Neuronal stem cell (in vitro differentiated cells): ENCODE measurements around the gene CCNYL1.
"Not testable (repeated sequence)": the region's sequence is repeated elsewhere in the genome, so short reads cannot be mapped to it uniquely, and the experiment has no call there.

Experiments
- DNase-seq: peaks from one replicate; pipeline ENCODE4 v3.0.0-alpha.2; 2013; ENCODE audit warnings: low spot score
- H2AFZ ChIP-seq: one replicate; pipeline ENCODE4 v1.6.1; 2013; ENCODE audit warnings: mild to moderate bottlenecking, low read length, inconsistent platforms
- H2AK5ac ChIP-seq: 2 replicates; pipeline ENCODE4 v1.6.1; 2013; ENCODE audit warnings: low read depth, mild to moderate bottlenecking, inconsistent platforms, low read length, moderate library complexity, mixed read lengths
- H2BK120ac ChIP-seq: 2 replicates; pipeline ENCODE4 v1.6.1; 2013; ENCODE audit warnings: low read depth, mild to moderate bottlenecking, inconsistent platforms, low read length, moderate library complexity, mixed read lengths
- H2BK12ac ChIP-seq: one replicate; pipeline ENCODE4 v1.6.1; 2013; ENCODE audit warnings: low read length, inconsistent platforms
- H2BK15ac ChIP-seq: 2 replicates; pipeline ENCODE4 v1.6.1; 2013; ENCODE audit warnings: mild to moderate bottlenecking, low read length, inconsistent platforms, mixed read lengths
- H2BK5ac ChIP-seq: one replicate; pipeline ENCODE4 v1.6.1; 2013; ENCODE audit warnings: inconsistent platforms, mild to moderate bottlenecking, low read length, moderate library complexity
- H3K14ac ChIP-seq: one replicate; pipeline ENCODE4 v1.6.1; 2013; ENCODE audit warnings: low read length, inconsistent platforms
- H3K18ac ChIP-seq: 2 replicates; pipeline ENCODE4 v1.6.1; 2013; ENCODE audit warnings: low read length, inconsistent platforms
- H3K23ac ChIP-seq: 2 replicates; pipeline ENCODE4 v1.6.1; 2013; ENCODE audit warnings: low read depth, mild to moderate bottlenecking, mixed read lengths, low read length, inconsistent platforms; ENCODE audit not compliant: poor library complexity
- H3K27ac ChIP-seq: replicated peaks from 3 replicates; pipeline ENCODE4 v1.5.1; 2013; ENCODE audit warnings: low read length, inconsistent platforms
- H3K27me3 ChIP-seq, 3 experiments: 2 replicates each; pipeline ENCODE4 v1.6.1; 2013; ENCODE audit warnings: low read length in 3 of 3, mild to moderate bottlenecking in 2 of 3, inconsistent platforms in 1 of 3, low read depth in 1 of 3, mixed read lengths in 1 of 3, moderate library complexity in 1 of 3; ENCODE audit not compliant: control insufficient read depth in 3 of 3, insufficient read depth in 3 of 3
- H3K36me3 ChIP-seq, 2 donors: replicated peaks in 1 of 2; 2 replicates each; pipeline ENCODE4 v1.6.1; 2013; ENCODE audit warnings: low read length in 2 of 2; ENCODE audit not compliant: control insufficient read depth in 2 of 2, insufficient read depth in 2 of 2
- H3K4ac ChIP-seq: 2 replicates; pipeline ENCODE4 v1.6.1; 2013; ENCODE audit warnings: inconsistent platforms, mild to moderate bottlenecking, low read length, moderate library complexity
- H3K4me1 ChIP-seq, 2 donors: 1 replicate in 1 of 2; 2 replicates in 1 of 2; pipeline ENCODE4 v1.6.1; 2013; ENCODE audit warnings: low read length in 2 of 2, low read depth in 1 of 2; ENCODE audit not compliant: control insufficient read depth in 2 of 2, insufficient read depth in 1 of 2
- H3K4me2 ChIP-seq: one replicate; pipeline ENCODE4 v1.6.1; 2013; ENCODE audit warnings: mild to moderate bottlenecking, low read length, inconsistent platforms; ENCODE audit not compliant: insufficient read depth, poor library complexity, severe bottlenecking
- H3K4me3 ChIP-seq, 2 donors: 2 replicates each; pipeline ENCODE4 v1.5.1; 2013; ENCODE audit warnings: low read length in 2 of 2, mild to moderate bottlenecking in 2 of 2, inconsistent platforms in 1 of 2, moderate library complexity in 1 of 2
- H3K79me1 ChIP-seq: one replicate; pipeline ENCODE4 v1.6.1; 2013; ENCODE audit warnings: low read depth, mild to moderate bottlenecking, inconsistent platforms, low read length, moderate library complexity
- H3K9ac ChIP-seq: one replicate; pipeline ENCODE4 v1.6.1; 2013; ENCODE audit warnings: mild to moderate bottlenecking, low read depth, low read length, inconsistent platforms; ENCODE audit not compliant: poor library complexity
- H3K9me3 ChIP-seq, 2 donors: replicated peaks in 1 of 2; 2 replicates each; pipeline versions ENCODE3 to v1.6.1; 2013; ENCODE audit warnings: low read length in 2 of 2, mild to moderate bottlenecking in 2 of 2, inconsistent platforms in 1 of 2, low read depth in 1 of 2, mixed read lengths in 1 of 2, moderate library complexity in 1 of 2; ENCODE audit not compliant: control insufficient read depth in 2 of 2, insufficient read depth in 1 of 2
- H4K8ac ChIP-seq: one replicate; pipeline ENCODE4 v1.6.1; 2013; ENCODE audit warnings: low read depth, mild to moderate bottlenecking, inconsistent platforms, low read length, moderate library complexity
- H4K91ac ChIP-seq: one replicate; pipeline ENCODE4 v1.6.1; 2013; ENCODE audit warnings: low read length, low read depth, mild to moderate bottlenecking, inconsistent platforms; ENCODE audit not compliant: poor library complexity
- WGBS, 2 donors: extraction: QIAGEN DNeasy Blood & Tissue Kit; methylation state at CpG; one replicate each; pipeline ENCODE4 v1.1.7; 2013; ENCODE audit warnings: missing lambda C conversion rate in 2 of 2, mixed read lengths in 1 of 2; ENCODE audit not compliant: insufficient read length in 2 of 2, insufficient replicate concordance in 1 of 2; ENCODE audit errors: extremely low coverage in 2 of 2; 5-methylcytosine and 5-hydroxymethylcytosine counted together

Gene CCNYL1

DNA sequence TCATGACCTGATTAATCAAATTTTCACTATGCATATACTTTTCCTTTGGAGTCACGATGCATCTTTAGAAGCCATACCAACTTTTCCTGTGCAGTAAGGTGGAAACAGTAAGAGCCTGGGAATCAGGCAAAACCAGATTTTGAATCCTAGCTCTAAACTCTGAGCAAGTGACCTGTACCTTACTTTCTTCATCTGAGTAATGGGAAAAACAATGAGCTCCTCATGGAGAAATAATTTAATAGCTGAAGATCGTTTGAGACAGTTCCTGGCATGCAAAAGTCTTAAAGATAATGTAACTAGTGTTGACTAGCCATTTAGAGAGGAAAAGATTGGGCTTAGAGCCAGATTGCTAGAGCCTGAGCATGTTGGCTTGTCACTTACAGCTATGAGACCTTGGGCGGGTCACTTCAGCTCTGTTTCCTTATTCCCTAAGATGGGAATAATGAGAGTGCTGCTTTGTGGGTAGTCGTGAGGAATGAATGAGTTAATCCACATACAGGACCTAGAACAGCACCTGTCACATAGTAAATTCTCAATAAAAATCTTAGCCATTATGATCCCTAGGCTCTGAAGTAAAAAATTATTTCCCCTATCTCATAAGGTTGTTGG is 17.7 kb upstream of the CCNYL1 start:
- no peak overlapping the region for H3K18ac ChIP-seq
- H3K4me2 ChIP-seq = no peak overlapping the region
- no peaks in the 10 kb centered on the region for H3K27me3 ChIP-seq
- H3K9me3 ChIP-seq = no peaks in the 10 kb centered on the region
- no peak overlapping the region for H3K27ac ChIP-seq
- no peak for DNase-seq
- no peak overlapping the region for H2BK15ac ChIP-seq
- no peak overlapping the region for H4K8ac ChIP-seq
- H3K4me1 ChIP-seq = no peaks in the 10 kb centered on the region
- no peaks in the 10 kb centered on the region for H3K79me1 ChIP-seq
- H2AK5ac ChIP-seq = no peak overlapping the region
- no peak overlapping the region for H3K4me3 ChIP-seq
- no CpG with 5 or more reads among the region's 4 CpGs for WGBS, 2 donors
- no peak overlapping the region for H2BK120ac ChIP-seq
- H3K23ac ChIP-seq = no peak overlapping the region
- no peak overlapping the region for H2AFZ ChIP-seq
- H3K4ac ChIP-seq = no peak overlapping the region
- H2BK12ac ChIP-seq = no peak overlapping the region
- H3K36me3 ChIP-seq = no peaks in the 10 kb centered on the region
- no peak overlapping the region for H4K91ac ChIP-seq
- H3K14ac ChIP-seq = no peak overlapping the region
- H2BK5ac ChIP-seq = no peak overlapping the region
- no peak overlapping the region for H3K9ac ChIP-seq

DNA sequence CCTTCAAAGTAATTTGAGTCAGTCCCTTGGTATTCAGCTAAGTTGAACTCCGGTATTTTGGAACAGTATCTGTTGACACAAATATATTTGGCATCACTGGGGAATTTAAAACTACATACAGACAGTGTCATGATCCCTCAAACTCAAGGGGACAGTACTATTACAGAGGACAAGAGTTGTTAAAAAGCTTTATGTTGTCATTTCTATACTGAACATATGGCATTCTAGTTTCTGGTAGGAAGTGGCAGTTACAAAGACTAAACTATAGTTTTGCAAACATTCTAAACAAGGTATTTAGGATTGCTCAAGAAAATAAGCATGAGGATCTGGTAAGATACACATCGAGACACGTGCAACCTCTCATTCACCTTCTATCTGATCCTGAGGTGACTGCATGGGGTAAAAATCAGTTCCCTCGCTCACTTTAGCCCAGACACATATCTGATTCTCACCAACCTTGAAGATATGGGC is 16.6 kb upstream of the CCNYL1 start:
- H3K79me1 ChIP-seq = no peaks in the 10 kb centered on the region

DNA sequence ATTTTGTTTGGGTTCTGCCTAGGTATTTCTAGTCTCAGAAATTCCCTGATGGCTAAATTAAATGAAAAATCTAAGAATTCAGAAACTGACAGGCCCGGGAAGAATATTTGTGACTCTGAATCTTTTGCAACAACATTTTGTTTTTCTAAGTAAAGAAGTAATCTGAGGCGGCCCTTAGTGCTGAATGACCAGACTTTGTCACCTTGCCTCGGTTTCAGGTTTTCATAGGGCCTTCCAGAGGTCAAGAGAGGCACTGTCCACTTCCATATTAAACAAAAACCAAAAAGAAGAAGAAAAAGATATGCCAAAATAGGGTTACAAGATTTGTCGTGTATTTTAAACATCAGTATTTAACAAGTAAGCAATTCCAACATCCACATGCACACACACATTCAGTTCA is 16.1 kb upstream of the CCNYL1 start:
- no peaks in the 10 kb centered on the region for H3K79me1 ChIP-seq
- H4K91ac ChIP-seq = no peak overlapping the region
- no peaks in the 10 kb centered on the region for H3K9me3 ChIP-seq
- no peaks in the 10 kb centered on the region for H3K36me3 ChIP-seq
- no peak overlapping the region for H4K8ac ChIP-seq
- no peak overlapping the region for H2BK15ac ChIP-seq
- H3K14ac ChIP-seq = no peak overlapping the region
- H3K18ac ChIP-seq = no peak overlapping the region
- H2AK5ac ChIP-seq = no peak overlapping the region
- H3K4me1 ChIP-seq = no peaks in the 10 kb centered on the region
- H2AFZ ChIP-seq = no peak overlapping the region
- DNase-seq = no peak
- no peak overlapping the region for H3K9ac ChIP-seq
- H3K4me3 ChIP-seq = no peak overlapping the region
- H3K4ac ChIP-seq = no peak overlapping the region
- no peaks in the 10 kb centered on the region for H3K27me3 ChIP-seq
- H2BK12ac ChIP-seq = no peak overlapping the region
- no CpG with 5 or more reads among the region's 4 CpGs for WGBS, 2 donors
- no peak overlapping the region for H3K4me2 ChIP-seq
- H3K27ac ChIP-seq = no peak overlapping the region
- H2BK120ac ChIP-seq = no peak overlapping the region
- H3K23ac ChIP-seq = no peak overlapping the region
- no peak overlapping the region for H2BK5ac ChIP-seq

More for the DNA sequence above, 16.6 kb upstream of the CCNYL1 start:
- no peak overlapping the region for H3K23ac ChIP-seq
- H3K36me3 ChIP-seq = no peaks in the 10 kb centered on the region
- H2AK5ac ChIP-seq = no peak overlapping the region
- no peaks in the 10 kb centered on the region for H3K9me3 ChIP-seq
- H4K91ac ChIP-seq = no peak overlapping the region
- H3K4ac ChIP-seq = no peak overlapping the region
- no peak overlapping the region for H2BK120ac ChIP-seq
- H3K18ac ChIP-seq = no peak overlapping the region
- H2BK12ac ChIP-seq = no peak overlapping the region
- no peak overlapping the region for H2AFZ ChIP-seq
- no peak overlapping the region for H4K8ac ChIP-seq
- H2BK15ac ChIP-seq = no peak overlapping the region
- no peaks in the 10 kb centered on the region for H3K4me1 ChIP-seq
- H2BK5ac ChIP-seq = no peak overlapping the region
- H3K4me2 ChIP-seq = no peak overlapping the region
- H3K4me3 ChIP-seq = no peak overlapping the region
- WGBS, 2 donors = no CpG with 5 or more reads among the region's 4 CpGs
- H3K9ac ChIP-seq = no peak overlapping the region
- no peak overlapping the region for H3K14ac ChIP-seq
- H3K27ac ChIP-seq = no peak overlapping the region
- no peaks in the 10 kb centered on the region for H3K27me3 ChIP-seq
- DNase-seq = no peak

DNA sequence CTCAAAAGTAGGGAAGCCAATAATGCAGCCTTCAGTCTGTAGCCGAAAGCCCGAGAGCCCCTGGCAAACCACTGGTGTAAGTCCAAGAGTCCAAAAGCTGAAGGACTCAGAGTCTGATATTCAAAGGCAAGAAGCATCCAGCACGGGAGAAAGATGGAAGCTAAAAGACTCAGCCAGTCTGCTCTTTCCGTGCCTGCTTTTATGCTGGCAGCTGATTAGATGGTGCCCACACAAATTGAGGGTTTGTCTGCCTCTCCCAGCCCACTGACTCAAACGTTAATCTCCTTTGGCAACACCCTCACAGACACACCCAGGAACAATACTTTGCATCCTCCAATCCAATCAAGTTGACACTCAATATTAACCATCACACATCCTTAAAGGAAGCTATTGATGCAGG is 14.5 kb upstream of the CCNYL1 start:
- H3K4ac ChIP-seq, DNase-seq, H3K4me2 ChIP-seq, H2AK5ac ChIP-seq, H3K23ac ChIP-seq, H3K27ac ChIP-seq, H2AFZ ChIP-seq, H3K14ac ChIP-seq, H2BK120ac ChIP-seq, H3K9ac ChIP-seq, H3K18ac ChIP-seq, H2BK5ac ChIP-seq, H3K4me1 ChIP-seq, H4K91ac ChIP-seq, H2BK12ac ChIP-seq, H2BK15ac ChIP-seq, H3K36me3 ChIP-seq, H3K9me3 ChIP-seq, H4K8ac ChIP-seq, H3K4me3 ChIP-seq, H3K79me1 ChIP-seq, H3K27me3 ChIP-seq: not testable (repeated sequence)
- no CpG with 5 or more reads among the region's 5 CpGs for WGBS, 2 donors
